Activated naive CD4-positive, alpha-beta T cell treated with anti-CD3 and anti-CD28 coated beads for 36 hours (primary cell): ENCODE measurements around the gene EIF2S1. TPM values are rescaled to one million over a fixed set of nuclear protein-coding genes. Genes with fewer than 3 reads are reported as not detected.

ENCODE experiments used
- CTCF ChIA-PET: fragments of 350-600 bp; sonication (Branson Sonifier 250); formaldehyde crosslinking; loops from one replicate; lab custom pipeline; 2021; ENCODE audit warnings: antibody characterized with exemption; lab: Charles Lee
- DNase-seq: peaks from one replicate; pipeline ENCODE4 v3.0.0-alpha.2; 2020
- H3K27ac Mint-ChIP-seq: one replicate; pipeline ENCODE4 v1.8.0; 2021; ENCODE audit warnings: mild to moderate bottlenecking, mixed read lengths
- H3K27me3 Mint-ChIP-seq: one replicate; pipeline ENCODE4 v1.8.0; 2021; ENCODE audit warnings: low read depth, mixed read lengths
- H3K36me3 Mint-ChIP-seq: one replicate; pipeline ENCODE4 v1.8.0; 2021; ENCODE audit warnings: low read depth, mixed read lengths
- H3K4me1 Mint-ChIP-seq: one replicate; pipeline ENCODE4 v1.8.0; 2021; ENCODE audit warnings: low read depth, mixed read lengths
- H3K4me3 Mint-ChIP-seq: one replicate; pipeline ENCODE4 v1.8.0; 2021; ENCODE audit warnings: mild to moderate bottlenecking, moderate library complexity, mixed read lengths
- H3K9me3 Mint-ChIP-seq: one replicate; pipeline ENCODE4 v1.8.0; 2021; ENCODE audit warnings: mixed read lengths
- intact Hi-C: fragments of 100-400 bp; cut with micrococcal nuclease; formaldehyde crosslinking; loops from one replicate; pipeline ENCODE4 v1.15.1; 2023
- total RNA-seq, 2 experiments: library from RNA; stranded (reverse); gene quantifications; one replicate each; pipeline ENCODE4 v1.2.3, GENCODE V29; 2021

The EIF2S1 gene
- total RNA-seq, 2 experiments from 2014 or later = 186 to 196 TPM

GRCh38 chr14:67352055-67352454, 8.1 kb upstream of the EIF2S1 start:
- DNase-seq = no peak
- Mint-ChIP-seq H3K9me3 (no peaks in the 10 kb centered on the region), H3K4me3 (no peak overlapping the region), H3K4me1 (peaks cover 10% of the 10 kb centered on the region), H3K36me3 (peaks cover 9% of the 10 kb centered on the region), H3K27ac (no peak overlapping the region), H3K27me3 (no peaks in the 10 kb centered on the region)
- intact Hi-C loops = no loop called here
- CTCF ChIA-PET = interaction anchor here (1.2 to 2.1 kb wide), 2 partner anchors 8 to 9 kb away, joined by 3 to 5 read pairs; no protein-coding TSS in a partner anchor

GRCh38 chr14:67357186-67357968, 2.8 kb upstream of the EIF2S1 start:
- Mint-ChIP-seq H3K27ac (peak overlapping the region; percentile 5), H3K4me3 (peak overlapping the region; percentile 98), H3K27me3 (no peaks in the 10 kb centered on the region), H3K36me3 (peaks cover 11% of the 10 kb centered on the region), H3K9me3 (no peaks in the 10 kb centered on the region), H3K4me1 (peaks cover 40% of the 10 kb centered on the region)
- DNase-seq = no peak
- intact Hi-C loops = loop anchor here (5.0 kb wide), 1 partner anchor 175 kb away; the partner anchor contains the start of gene PLEKHH1
- CTCF ChIA-PET = interaction anchor here (0.7 to 0.9 kb wide), 2 partner anchors 190 to 214 kb away, joined by 3 read pairs; no protein-coding TSS in a partner anchor

- CTCF ChIA-PET = no interaction called here
- peaks cover 45% of the 10 kb centered on the region for H3K4me1 Mint-ChIP-seq
- intact Hi-C loops = loop anchor here (2.0 to 5.0 kb wide), 2 partner anchors 174 to 317 kb away; partner anchors contain the start of genes PLEKHH1 and VTI1B
- DNase-seq = no peak
- H3K4me3 Mint-ChIP-seq = peak overlapping the region; percentile 98
- no peaks in the 10 kb centered on the region for H3K27me3 Mint-ChIP-seq
- H3K9me3 Mint-ChIP-seq = no peaks in the 10 kb centered on the region
- peaks cover 11% of the 10 kb centered on the region for H3K36me3 Mint-ChIP-seq
- no peak overlapping the region for H3K27ac Mint-ChIP-seq
These were observed 2.2 kb upstream of the EIF2S1 start for GRCh38 chr14:67357969-67358354.

- no peak for DNase-seq
- H3K36me3 Mint-ChIP-seq = peaks cover 12% of the 10 kb centered on the region
- peak overlapping the region; percentile 98 for H3K4me3 Mint-ChIP-seq
- H3K27ac Mint-ChIP-seq = peak overlapping the region; percentile 95
- H3K4me1 Mint-ChIP-seq = peaks cover 56% of the 10 kb centered on the region
- H3K27me3 Mint-ChIP-seq = no peaks in the 10 kb centered on the region
- CTCF ChIA-PET = interaction anchor here (0.6 to 1.9 kb wide), 15 partner anchors 9 to 860 kb away, joined by 3 to 11 read pairs (median 5); partner anchors contain the start of gene PALS1
- intact Hi-C loops = loop anchor here (1.0 to 5.0 kb wide), 3 partner anchors 173 to 457 kb away; partner anchors contain the start of genes PLEKHH1, VTI1B and ZFYVE26
- H3K9me3 Mint-ChIP-seq = no peaks in the 10 kb centered on the region
These were observed 979 bp upstream of the EIF2S1 start for GRCh38 chr14:67358924-67359774.

- DNase-seq = no peak
- Mint-ChIP-seq H3K36me3 (peaks cover 20% of the 10 kb centered on the region), H3K9me3 (no peaks in the 10 kb centered on the region), H3K27ac (peak overlapping the region; percentile 95), H3K4me3 (peak overlapping the region; percentile 98), H3K27me3 (no peaks in the 10 kb centered on the region), H3K4me1 (peaks cover 65% of the 10 kb centered on the region)
- intact Hi-C loops = loop anchor here (1.0 to 2.0 kb wide), 8 partner anchors 119 to 852 kb away; partner anchors contain the start of genes GARIN2, GPHN, PALS1 and PIGH
- CTCF ChIA-PET = interaction anchor here (0.6 to 1.9 kb wide), 12 partner anchors 8 to 1110 kb away, joined by 3 to 11 read pairs (median 5); partner anchors contain the start of gene PALS1
These were observed 510 bp downstream of the EIF2S1 start for GRCh38 chr14:67360470-67361206.

- Mint-ChIP-seq H3K4me3 (no peak overlapping the region), H3K27ac (no peak overlapping the region), H3K9me3 (no peaks in the 10 kb centered on the region), H3K27me3 (no peaks in the 10 kb centered on the region), H3K36me3 (peaks cover 30% of the 10 kb centered on the region), H3K4me1 (peaks cover 64% of the 10 kb centered on the region)
- intact Hi-C loops = no loop called here
- CTCF ChIA-PET = interaction anchor here (0.6 kb wide), 1 partner anchor 46 kb away, joined by 3 read pairs; no protein-coding TSS in a partner anchor
- no peak for DNase-seq
These were observed 5.3 kb downstream of the EIF2S1 start for GRCh38 chr14:67365476-67365875.

- Mint-ChIP-seq H3K4me3 (no peak overlapping the region), H3K27me3 (no peaks in the 10 kb centered on the region), H3K36me3 (peaks cover 22% of the 10 kb centered on the region), H3K9me3 (no peaks in the 10 kb centered on the region), H3K27ac (peak overlapping the region; percentile 7), H3K4me1 (peaks cover 52% of the 10 kb centered on the region)
- intact Hi-C loops = no loop called here
- CTCF ChIA-PET = no interaction called here
- no peak for DNase-seq
These were observed 10.7 kb downstream of the EIF2S1 start for GRCh38 chr14:67370830-67371229.

GRCh38 chr14:67371247-67372148, 11.4 kb downstream of the EIF2S1 start:
- no peak overlapping the region for H3K4me3 Mint-ChIP-seq
- CTCF ChIA-PET = no interaction called here
- no peaks in the 10 kb centered on the region for H3K9me3 Mint-ChIP-seq
- H3K4me1 Mint-ChIP-seq = peaks cover 46% of the 10 kb centered on the region
- no peak overlapping the region for H3K27ac Mint-ChIP-seq
- DNase-seq = no peak
- H3K27me3 Mint-ChIP-seq = no peaks in the 10 kb centered on the region
- peaks cover 22% of the 10 kb centered on the region for H3K36me3 Mint-ChIP-seq
- intact Hi-C loops = no loop called here

GRCh38 chr14:67372833-67373232, 12.7 kb downstream of the EIF2S1 start:
- no peaks in the 10 kb centered on the region for H3K9me3 Mint-ChIP-seq
- H3K27ac Mint-ChIP-seq = peak overlapping the region; percentile 35
- H3K4me3 Mint-ChIP-seq = no peak overlapping the region
- no peaks in the 10 kb centered on the region for H3K27me3 Mint-ChIP-seq
- no peak for DNase-seq
- peaks cover 44% of the 10 kb centered on the region for H3K4me1 Mint-ChIP-seq
- intact Hi-C loops = no loop called here
- peaks cover 22% of the 10 kb centered on the region for H3K36me3 Mint-ChIP-seq
- CTCF ChIA-PET = no interaction called here

GRCh38 chr14:67373347-67373746, 13.2 kb downstream of the EIF2S1 start:
- intact Hi-C loops = no loop called here
- Mint-ChIP-seq H3K4me3 (no peak overlapping the region), H3K27ac (peak overlapping the region; percentile 82), H3K36me3 (peaks cover 19% of the 10 kb centered on the region), H3K4me1 (peaks cover 40% of the 10 kb centered on the region), H3K9me3 (no peaks in the 10 kb centered on the region), H3K27me3 (no peaks in the 10 kb centered on the region)
- DNase-seq = peak; percentile 40
- CTCF ChIA-PET = no interaction called here

- no peak overlapping the region for H3K27ac Mint-ChIP-seq
- intact Hi-C loops = no loop called here
- no peak for DNase-seq
- H3K4me3 Mint-ChIP-seq = no peak overlapping the region
- no peaks in the 10 kb centered on the region for H3K9me3 Mint-ChIP-seq
- peaks cover 31% of the 10 kb centered on the region for H3K36me3 Mint-ChIP-seq
- H3K4me1 Mint-ChIP-seq = peaks cover 24% of the 10 kb centered on the region
- H3K27me3 Mint-ChIP-seq = no peaks in the 10 kb centered on the region
- CTCF ChIA-PET = interaction anchor here (1.2 kb wide), 1 partner anchor 18 kb away, joined by 9 read pairs; the partner anchor contains the start of genes ATP6V1D and EIF2S1
These were observed 17.8 kb downstream of the EIF2S1 start for GRCh38 chr14:67377916-67378315.
